SW 1271 (cell line): ENCODE data around the gene CRISPLD2.

Experiments
- DNase-seq, 2 experiments: peaks; one replicate each; lab custom pipeline; 2025; lab: John Stamatoyannopoulos, UW

Gene CRISPLD2, protein sequence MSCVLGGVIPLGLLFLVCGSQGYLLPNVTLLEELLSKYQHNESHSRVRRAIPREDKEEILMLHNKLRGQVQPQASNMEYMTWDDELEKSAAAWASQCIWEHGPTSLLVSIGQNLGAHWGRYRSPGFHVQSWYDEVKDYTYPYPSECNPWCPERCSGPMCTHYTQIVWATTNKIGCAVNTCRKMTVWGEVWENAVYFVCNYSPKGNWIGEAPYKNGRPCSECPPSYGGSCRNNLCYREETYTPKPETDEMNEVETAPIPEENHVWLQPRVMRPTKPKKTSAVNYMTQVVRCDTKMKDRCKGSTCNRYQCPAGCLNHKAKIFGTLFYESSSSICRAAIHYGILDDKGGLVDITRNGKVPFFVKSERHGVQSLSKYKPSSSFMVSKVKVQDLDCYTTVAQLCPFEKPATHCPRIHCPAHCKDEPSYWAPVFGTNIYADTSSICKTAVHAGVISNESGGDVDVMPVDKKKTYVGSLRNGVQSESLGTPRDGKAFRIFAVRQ

GRCh38 chr16:84819644-84820304 lies at the start of gene CRISPLD2:
Gene CRISPLD2, plus strand, starts transcription at chr16:84819985. Its CDS starts 18,511 bp downstream, at chr16:84838496.
- peak; percentile 72 to 81 for DNase-seq

- DNase-seq, result no peak
Measured at GRCh38 chr16:84773312-84773711, 46.5 kb upstream of the CRISPLD2 start.

- DNase-seq, result peak in 1 of 2 experiments; percentile 30
Measured at GRCh38 chr16:84774810-84775209, 45.0 kb upstream of the CRISPLD2 start.

DNA sequence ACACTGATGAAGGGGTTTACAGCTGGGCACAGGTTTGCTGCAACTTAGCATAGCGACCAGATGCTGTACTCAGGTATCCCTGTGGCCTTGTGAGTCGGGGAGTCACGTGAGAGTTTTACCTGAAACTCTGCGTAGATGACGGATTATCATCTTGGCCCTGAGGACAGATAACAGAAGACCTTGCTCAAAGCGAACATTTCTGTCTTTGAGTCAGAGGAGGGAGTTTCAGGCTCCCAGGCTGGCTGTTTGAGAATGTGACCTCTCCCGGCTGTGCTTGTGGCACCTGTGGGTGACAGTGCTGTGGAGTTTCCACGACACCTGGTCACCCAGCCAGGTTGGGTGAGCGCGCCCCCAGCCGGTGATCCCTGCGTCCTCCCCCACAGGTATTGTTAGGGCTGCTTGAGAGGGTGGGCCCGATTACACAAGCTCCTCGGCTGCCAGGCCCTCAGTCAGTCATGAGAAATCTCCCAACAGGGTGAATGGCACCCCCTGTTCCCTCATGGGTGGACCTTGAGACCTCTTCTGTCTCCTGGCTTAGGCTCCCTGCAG lies 44.4 kb upstream of the CRISPLD2 start:
- no peak for DNase-seq

GRCh38 chr16:84777435-84777834 lies 42.4 kb upstream of the CRISPLD2 start:
- DNase-seq, result no peak

- DNase-seq, result no peak
Measured at GRCh38 chr16:84778720-84779119, 41.1 kb upstream of the CRISPLD2 start.

GRCh38 chr16:84780063-84780462 lies 39.7 kb upstream of the CRISPLD2 start:
- DNase-seq, result no peak

DNA sequence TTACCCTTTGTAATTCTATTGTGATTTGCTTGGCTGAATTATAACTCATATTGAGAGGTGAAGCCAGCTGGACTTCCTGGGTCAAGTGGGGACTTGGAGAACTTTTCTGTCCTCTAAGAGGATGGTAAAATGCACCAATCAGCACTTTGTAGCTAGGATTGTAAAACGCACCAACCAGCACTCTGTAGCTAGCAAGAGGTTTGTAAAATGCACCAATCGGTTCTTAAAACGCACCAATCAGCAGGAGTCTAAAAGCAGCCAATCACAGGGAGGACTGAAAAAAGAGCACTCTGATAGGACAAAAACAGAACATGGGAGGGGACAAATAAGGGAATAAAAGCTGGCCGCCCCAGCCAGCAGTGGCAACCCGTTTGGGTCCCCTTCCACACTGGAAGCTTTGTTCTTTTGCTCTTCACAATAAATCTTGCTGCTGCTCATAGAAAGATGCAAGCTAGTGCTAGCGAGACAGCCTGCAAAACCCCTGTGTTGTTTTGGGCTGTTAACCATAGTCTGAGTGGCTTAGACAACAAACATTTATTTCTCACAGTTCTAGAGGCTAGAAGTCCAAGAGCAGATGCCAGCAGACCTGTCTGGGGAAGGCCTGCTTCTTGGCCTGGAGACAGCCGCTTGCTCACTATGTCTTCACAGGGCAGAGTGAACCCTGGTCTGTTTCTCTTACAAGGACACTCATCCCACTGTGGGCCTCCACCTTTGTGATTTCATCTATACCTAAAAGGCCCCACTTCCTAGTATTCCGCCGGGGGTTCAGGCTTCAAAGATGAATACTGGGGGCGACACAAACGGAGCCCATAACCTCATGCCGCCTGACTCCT lies 39.0 kb upstream of the CRISPLD2 start:
- DNase-seq, result no peak

- DNase-seq, result no peak
Measured at GRCh38 chr16:84782846-84783245, 36.9 kb upstream of the CRISPLD2 start.

DNA sequence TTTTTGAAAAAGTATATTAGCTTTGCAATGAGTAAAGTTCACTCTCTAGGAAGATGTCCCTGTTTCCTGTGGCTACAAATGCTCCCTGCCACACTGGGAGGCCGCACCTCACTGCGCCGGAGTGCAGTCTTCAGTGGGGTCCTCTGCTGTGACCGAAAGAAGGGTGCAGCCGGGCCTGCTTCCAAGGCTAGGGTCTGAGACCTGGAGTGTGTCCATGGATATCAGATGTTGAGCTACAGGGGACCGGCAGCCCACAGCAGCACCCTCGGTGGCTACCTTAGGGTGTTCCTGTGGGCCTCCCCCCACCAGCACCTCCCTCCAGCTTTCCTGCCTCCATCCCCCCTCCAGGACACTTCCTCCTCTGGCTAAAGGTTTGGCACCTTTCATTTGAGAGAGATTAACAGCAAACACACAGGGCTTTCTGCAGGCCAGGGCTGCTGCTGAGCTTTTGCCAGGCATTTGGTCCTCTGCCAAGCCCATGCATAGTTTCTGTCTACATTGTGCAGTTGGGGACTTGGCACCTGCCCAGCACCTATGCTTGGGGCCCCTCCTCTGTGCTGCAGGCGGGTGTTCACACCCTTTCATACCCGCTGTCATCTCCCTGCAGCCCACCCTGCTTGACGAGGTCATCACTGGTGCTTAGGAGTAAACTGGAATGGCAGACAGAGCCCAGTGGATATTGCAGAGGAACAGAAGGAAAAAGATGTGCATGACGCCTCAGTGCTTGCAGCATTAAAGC lies 33.8 kb upstream of the CRISPLD2 start:
- DNase-seq, result no peak

DNA sequence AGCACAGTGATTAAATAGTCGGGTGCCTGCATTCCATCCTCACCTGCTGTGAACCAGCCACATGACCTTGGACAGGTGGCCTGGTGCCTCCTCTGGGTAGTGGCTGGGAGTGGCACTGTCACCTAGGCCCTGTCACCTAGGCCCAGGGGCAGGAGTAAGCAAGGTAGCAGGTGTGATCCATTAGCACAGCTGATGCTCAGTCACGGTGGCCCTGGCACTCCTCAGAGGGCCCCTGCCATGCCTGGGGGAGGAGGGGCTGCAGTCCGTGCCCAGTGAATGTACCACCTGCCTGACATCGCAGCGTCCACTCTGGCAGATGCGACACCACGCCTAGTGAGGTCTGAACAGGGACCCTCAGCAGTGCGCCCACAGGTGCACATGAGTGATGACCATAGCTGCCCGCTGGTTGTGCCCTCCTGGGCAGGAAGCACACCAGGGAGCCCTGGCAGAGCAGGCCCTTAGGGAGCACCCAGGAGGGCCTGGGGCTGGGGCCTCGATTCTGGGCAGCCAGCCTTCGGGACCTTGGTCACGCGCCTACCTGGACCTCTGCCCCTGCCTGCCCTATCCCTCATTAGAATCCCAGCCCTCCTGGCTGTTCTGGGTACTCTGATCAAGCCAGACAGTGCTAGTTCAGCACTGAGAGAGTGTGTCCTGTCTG lies 33.1 kb upstream of the CRISPLD2 start:
- no peak for DNase-seq

DNA sequence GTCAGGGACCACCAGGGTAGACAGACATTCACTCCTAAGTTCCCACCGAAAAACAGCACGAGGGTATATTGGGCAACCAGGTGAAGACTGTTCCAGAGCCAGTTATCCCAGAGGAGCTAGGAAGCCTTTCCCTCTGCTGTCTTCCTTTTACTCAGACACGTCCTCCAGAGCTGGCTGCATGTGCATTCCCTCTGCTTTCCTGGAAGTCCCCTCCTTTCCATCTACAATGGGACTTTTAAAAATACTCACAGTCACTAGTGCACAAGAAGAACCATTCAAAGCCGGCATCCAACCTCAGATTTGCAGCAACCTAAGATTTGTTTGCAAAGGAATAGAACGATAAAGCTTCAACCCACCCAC lies 32.5 kb upstream of the CRISPLD2 start:
- no peak for DNase-seq

DNA sequence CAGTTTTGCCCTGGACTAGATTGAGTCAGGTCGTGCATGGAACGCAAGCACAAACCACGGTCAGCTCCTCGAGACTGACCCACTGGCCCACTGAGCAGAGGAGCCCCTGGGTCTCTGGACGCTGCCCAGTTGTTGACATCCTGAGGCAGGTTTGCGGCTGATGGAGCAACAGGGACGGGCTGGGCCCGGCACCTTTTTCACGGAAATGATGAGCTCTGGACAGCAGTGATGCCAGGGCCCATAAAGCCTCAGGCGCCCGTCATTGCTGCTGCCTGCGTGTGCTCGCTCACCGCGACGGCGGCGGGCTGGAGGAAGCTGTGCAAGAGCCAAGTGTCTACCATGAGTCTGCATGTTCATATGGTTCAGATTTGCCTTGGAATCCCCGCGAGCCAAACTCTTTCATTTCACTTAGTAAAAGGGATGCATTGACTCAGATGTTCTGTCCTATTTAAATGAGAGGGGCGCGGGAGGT lies 30.8 kb upstream of the CRISPLD2 start:
- no peak for DNase-seq

DNA sequence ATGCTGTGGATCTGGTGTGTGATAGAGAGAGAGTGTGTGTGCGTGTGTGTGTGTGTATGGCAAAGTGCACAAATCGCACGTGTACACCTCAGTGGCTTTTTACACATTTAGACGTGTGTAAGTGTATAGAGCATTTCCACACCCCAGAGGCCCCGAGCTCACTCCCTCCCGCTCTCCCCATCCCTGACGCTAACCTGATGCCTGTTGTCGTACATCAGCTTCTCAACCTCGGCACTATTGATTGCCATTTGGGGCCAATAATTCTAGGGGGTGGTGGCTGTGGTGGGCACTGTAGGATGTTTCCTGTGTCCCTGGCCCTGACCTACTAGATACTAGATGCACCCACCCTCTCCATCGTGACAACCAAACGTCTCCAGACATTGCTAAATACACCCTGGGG lies 30.4 kb upstream of the CRISPLD2 start:
- DNase-seq, result no peak

- DNase-seq, result no peak
Measured at GRCh38 chr16:84790301-84790700, 29.5 kb upstream of the CRISPLD2 start.

GRCh38 chr16:84791088-84791487 lies 28.7 kb upstream of the CRISPLD2 start:
- no peak for DNase-seq

GRCh38 chr16:84791501-84791900 lies 28.3 kb upstream of the CRISPLD2 start:
- no peak for DNase-seq

DNA sequence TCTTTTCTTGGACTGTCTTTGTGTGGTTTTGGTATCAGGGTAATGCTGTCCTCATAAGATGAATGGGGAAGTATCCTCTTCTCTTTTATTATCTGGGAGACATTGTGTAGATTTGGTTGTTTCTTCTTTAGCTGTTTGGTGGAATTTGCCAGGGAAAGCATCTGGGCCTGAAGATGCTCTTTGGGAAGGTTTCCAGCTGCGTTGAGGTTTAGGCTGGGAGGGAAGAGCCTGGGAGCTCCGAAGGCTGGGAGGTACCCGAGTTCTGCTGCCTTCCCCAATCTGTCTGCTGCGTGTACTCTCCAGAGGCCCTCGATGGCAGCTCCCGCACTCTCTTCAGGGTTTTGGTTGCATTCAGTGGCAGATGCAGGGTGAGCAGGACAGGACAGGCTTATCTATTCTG lies 25.6 kb upstream of the CRISPLD2 start:
- no peak for DNase-seq

GRCh38 chr16:84794626-84795025 lies 25.2 kb upstream of the CRISPLD2 start:
- DNase-seq, result no peak

DNA sequence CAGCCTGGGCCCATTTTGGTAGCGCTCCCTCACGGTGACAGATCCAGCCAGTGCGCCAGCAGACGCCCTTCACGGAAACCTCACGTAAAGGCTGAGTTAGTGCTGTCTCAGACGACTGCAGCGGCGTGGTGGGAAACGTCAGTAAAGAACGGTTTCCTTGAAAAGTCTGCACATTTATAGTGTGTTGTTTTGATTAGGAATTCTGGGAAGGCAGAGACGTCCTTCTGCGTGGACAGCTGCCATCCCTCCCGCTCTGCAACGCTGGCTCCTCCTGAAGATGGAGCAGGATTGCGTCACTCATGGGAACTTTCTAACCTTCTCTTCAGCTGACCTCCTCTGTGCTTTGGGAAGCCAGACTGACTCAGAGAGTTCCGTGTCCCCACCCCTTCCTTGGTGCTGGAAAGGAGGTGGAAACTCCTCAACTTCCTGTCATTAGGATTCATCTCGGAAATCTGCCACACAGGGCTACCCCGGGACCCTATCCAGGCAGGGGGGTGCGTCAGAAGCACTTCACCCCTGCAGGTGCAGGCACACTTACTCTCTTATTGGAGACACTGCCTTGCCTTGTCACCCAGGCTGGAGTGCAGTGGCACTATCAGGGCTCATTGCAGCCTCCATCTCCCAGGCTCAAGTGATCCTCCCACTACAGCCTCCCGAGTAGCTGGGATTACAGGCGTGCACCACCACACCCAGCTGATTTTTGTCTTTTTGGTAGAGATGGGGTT lies 24.3 kb upstream of the CRISPLD2 start:
- no peak for DNase-seq
